ENCODE results near the gene SPECC1L.

- TF ChIP-seq POLR2AphosphoS5 (IDR thresholded peaks at IDR 0.05; ENCODE audit: low read depth, low read length) (no peak), REST (IDR thresholded peaks at IDR 0.05; ENCODE audit: insufficient read depth in 1 of 2, low read depth in 2 of 2, low read length in 2 of 2) (no peak), TAF1 (IDR thresholded peaks at IDR 0.05; ENCODE audit: borderline replicate concordance, insufficient read depth, low read length) (no peak), SIN3A (IDR thresholded peaks at IDR 0.05; ENCODE audit: borderline replicate concordance, insufficient read depth, low read length) (no peak), FOXP2 (optimal IDR thresholded peaks at IDR 0.05; ENCODE audit: borderline replicate concordance, extremely low read depth, extremely low read length, insufficient read depth) (no peak)
Measured at GRCh38 chr22:24230911-24231656, 39.5 kb upstream of the SPECC1L start.
